GM12878 (cell line): ENCODE results near the gene TRIM67. TPM values are rescaled to one million over a fixed set of nuclear protein-coding genes. Genes with fewer than 3 reads are reported as not detected.
"Not testable (repeated sequence)": the region's sequence is repeated elsewhere in the genome, so short reads cannot be mapped to it uniquely, and the experiment has no call there.

Experiments
- ATAC-seq: fragments of 200-7000 bp; cut with Tn5 transposase; 3 replicates; pipeline ENCODE4 v1.9.1; 2020; ENCODE audit warnings: mild to moderate bottlenecking, moderate library complexity
- BruUV-seq: library from RNA; stranded (reverse); fragments of 400-500 nt; replicated peaks from 2 replicates; lab custom pipeline; 2021; lab: Mats Ljungman, UMichigan
- CTCF ChIA-PET: fragments of 300-600 bp; sonication (Branson Sonifier 250); formaldehyde crosslinking; extraction: SDS; loops from one replicate; lab custom pipeline; 2021; ENCODE audit warnings: inconsistent platforms; lab: Yijun Ruan, JAX
- POLR2A ChIA-PET: fragments of 350-600 bp; formaldehyde crosslinking; extraction: SDS; loops from one replicate; lab custom pipeline; 2021; ENCODE audit warnings: inconsistent platforms; lab: Charles Lee
- RAD21 ChIA-PET: fragments of 300-600 bp; sonication (Branson Sonifier 250); formaldehyde crosslinking; loops from one replicate; lab custom pipeline; 2023; ENCODE audit warnings: antibody characterized with exemption; ENCODE audit not compliant: unreplicated experiment; lab: Charles Lee
- SMC1A ChIA-PET: fragments of 300-600 bp; sonication (Branson Sonifier 250); formaldehyde crosslinking; loops from one replicate; lab custom pipeline; 2023; ENCODE audit not compliant: unreplicated experiment, uncharacterized antibody; lab: Charles Lee
- DNase-seq: peaks from one replicate; pipeline ENCODE4 v3.0.0-alpha.2; 2011; ENCODE audit warnings: low read depth, low spot score
- FAIRE-seq: peaks from 3 replicates; lab custom pipeline; 2011; peaks lifted over from hg19 to GRCh38; lab: Jason Lieb, UNC
- H2AFZ ChIP-seq: 2 replicates; pipeline ENCODE4 v1.6.0; 2011; ENCODE audit warnings: low read depth, low read length, control low read depth; ENCODE audit not compliant: control insufficient read depth
- H3K27ac ChIP-seq: 2 replicates; pipeline ENCODE4 v1.5.1; 2011; ENCODE audit warnings: control low read depth; ENCODE audit not compliant: control insufficient read depth, insufficient read depth
- H3K27me3 ChIP-seq, 2 experiments: replicated peaks in 1 of 2; 2 replicates each; pipeline versions ENCODE4 v1.6.0 to v1.6.1; 2011; ENCODE audit warnings: low read length in 1 of 2; ENCODE audit not compliant: control insufficient read depth in 2 of 2, insufficient read depth in 2 of 2
- H3K36me3 ChIP-seq, 2 experiments: 2 replicates each; pipeline ENCODE4 v1.5.1; 2011; ENCODE audit warnings: low read length in 1 of 2; ENCODE audit not compliant: control insufficient read depth in 2 of 2, insufficient read depth in 2 of 2
- H3K4me1 ChIP-seq: 2 replicates; pipeline ENCODE4 v1.6.1; 2011; ENCODE audit warnings: mild to moderate bottlenecking, low read length, moderate library complexity, mixed read lengths; ENCODE audit not compliant: control insufficient read depth, insufficient read depth
- H3K4me2 ChIP-seq: 2 replicates; pipeline ENCODE4 v1.6.0; 2011; ENCODE audit warnings: control low read depth; ENCODE audit not compliant: control insufficient read depth, insufficient read depth
- H3K4me3 ChIP-seq: fragments of 200-600 bp; sonication (generic); 2 replicates; pipeline ENCODE4 v1.5.1; 2016
- H3K79me2 ChIP-seq: 2 replicates; pipeline ENCODE4 v1.6.0; 2011; ENCODE audit warnings: low read length; ENCODE audit not compliant: control insufficient read depth, insufficient read depth
- H3K9ac ChIP-seq: 2 replicates; pipeline ENCODE4 v1.8.0; 2011; ENCODE audit warnings: low read length, control low read depth, mixed read lengths; ENCODE audit not compliant: control insufficient read depth, insufficient read depth
- H3K9me3 ChIP-seq: replicated peaks from 3 replicates; pipeline ENCODE4 v1.5.1; 2011; ENCODE audit warnings: mild to moderate bottlenecking, low read length; ENCODE audit not compliant: control insufficient read depth, insufficient read depth
- H4K20me1 ChIP-seq: 2 replicates; pipeline ENCODE4 v1.6.0; 2011; ENCODE audit not compliant: control insufficient read depth, insufficient read depth
- BCL11A ChIP-seq: IDR thresholded peaks from 2 replicates; pipeline ENCODE4 v1.6.1; 2011; ENCODE audit warnings: low read depth, low read length
- CHD1 ChIP-seq: IDR thresholded peaks from 2 replicates; pipeline ENCODE4 v1.6.1; 2012; ENCODE audit warnings: low read depth, low read length, improper control_type of control experiment
- CREB1 ChIP-seq: IDR thresholded peaks from 2 replicates; pipeline ENCODE4 v1.6.1; 2012; ENCODE audit warnings: low read depth, mild to moderate bottlenecking, inconsistent platforms
- EGR1 ChIP-seq, 2 experiments: IDR thresholded peaks; 1 replicate in 1 of 2; 2 replicates in 1 of 2; pipeline ENCODE4 v1.6.1; 2011 to 2012; ENCODE audit warnings: low read depth in 2 of 2, low read length in 2 of 2, borderline replicate concordance in 1 of 2, mild to moderate bottlenecking in 1 of 2, moderate library complexity in 1 of 2
- FOS ChIP-seq: IDR thresholded peaks from 3 replicates; pipeline ENCODE4 v1.6.1; 2011; ENCODE audit warnings: borderline replicate concordance; ENCODE audit not compliant: insufficient read length; ENCODE audit errors: extremely low read depth
- IKZF1 ChIP-seq: fragments of 450-650 bp; conservative IDR thresholded peaks from 2 replicates; pipeline ENCODE4 v1.6.1; 2017; ENCODE audit warnings: antibody characterized with exemption, mild to moderate bottlenecking
- IKZF2 ChIP-seq, 2 experiments: fragments of 450-650 bp; IDR thresholded peaks; 2 replicates each; pipeline ENCODE4 v1.6.1; 2017; ENCODE audit warnings: mild to moderate bottlenecking in 2 of 2, moderate library complexity in 2 of 2
- LARP7 ChIP-seq: fragments of 450-650 bp; IDR thresholded peaks from 2 replicates; pipeline ENCODE4 v1.6.1; 2017; ENCODE audit warnings: mild to moderate bottlenecking
- POLR2A ChIP-seq: IDR thresholded peaks from 2 replicates; pipeline ENCODE4 v1.6.1; 2011; ENCODE audit warnings: low read depth, mild to moderate bottlenecking, low read length
- SIX5 ChIP-seq: IDR thresholded peaks from 2 replicates; pipeline ENCODE4 v1.6.1; 2011; ENCODE audit warnings: mild to moderate bottlenecking, low read depth, low read length, moderate library complexity; ENCODE audit not compliant: severe bottlenecking
- SRF ChIP-seq, 2 experiments: IDR thresholded peaks; 2 replicates each; pipeline ENCODE4 v1.6.1; 2011; ENCODE audit warnings: low read depth in 2 of 2, low read length in 2 of 2, mild to moderate bottlenecking in 1 of 2, moderate library complexity in 1 of 2
- TCF12 ChIP-seq: IDR thresholded peaks from 2 replicates; pipeline ENCODE4 v1.6.1; 2011; ENCODE audit warnings: low read depth, mild to moderate bottlenecking, low read length
- TCF7 ChIP-seq: IDR thresholded peaks from 2 replicates; pipeline ENCODE4 v1.6.1; 2014; ENCODE audit warnings: antibody characterized with exemption, borderline replicate concordance
- ZNF274 ChIP-seq: IDR thresholded peaks from one replicate; pipeline ENCODE4 v1.8.0; 2011; ENCODE audit not compliant: insufficient read length, insufficient read depth
- ZNF384 ChIP-seq: IDR thresholded peaks from 2 replicates; pipeline ENCODE4 v1.6.1; 2012; ENCODE audit warnings: low read depth, mild to moderate bottlenecking, low read length, improper control_type of control experiment, borderline replicate concordance
- WGBS: methylation state at CpG from one replicate; pipeline ENCODE4 v1.1.6; 2016; ENCODE audit warnings: low lambda C conversion rate; ENCODE audit not compliant: insufficient replicate concordance, insufficient coverage; ENCODE audit errors: missing lambda C conversion rate; 5-methylcytosine and 5-hydroxymethylcytosine counted together
- in situ Hi-C: fragments of 300-500 bp; cut with MboI; formaldehyde crosslinking; loops from 9 replicates; pipeline ENCODE4 v1.14.3; 2018; ENCODE audit warnings: mixed read lengths
- intact Hi-C: fragments of 100-400 bp; cut with micrococcal nuclease; formaldehyde crosslinking; loops from one replicate; pipeline ENCODE4 v1.14.2; 2022; ENCODE audit not compliant: unreplicated experiment
- polyA plus RNA-seq, 11 experiments: library from polyadenylated mRNA; depleted of rRNA in 4 of 11; unstranded in 6 of 11; stranded (reverse) in 5 of 11; fragments of >200 nt; fragmentation: Nextera tagmentation in 4 of 11; fragmentation: Illumina TruSeq in 1 of 11; extraction: Ambion mirVana in 4 of 11; extraction: Trizol in 1 of 11; gene quantifications; 1 replicate in 1 of 11; 2 replicates in 10 of 11; pipeline versions ENCODE4 v1.2.1 to v1.2.3, GENCODE V29; 2011 to 2016; ENCODE audit warnings: inconsistent platforms in 2 of 11, missing spikeins in 2 of 11, low read depth in 1 of 11
- total RNA-seq, 4 experiments: library from RNA; depleted of rRNA in 3 of 4; stranded (reverse); fragments of >200 nt in 3 of 4; fragmentation: Illumina TruSeq in 1 of 4; extraction: Trizol in 1 of 4; gene quantifications; 2 replicates each; pipeline versions ENCODE4 v1.2.1 to v1.2.3, GENCODE V29; 2013 to 2021
- TF ChIP-seq, protein P1 (sequence below): IDR thresholded peaks from 2 replicates; pipeline ENCODE4 v1.6.1; 2012; ENCODE audit warnings: low read depth, low read length, improper control_type of control experiment

Gene TRIM67
- total and polyA plus RNA-seq, 10 of the 15 experiments (the other 5 are each of a cell fraction or from before 2014, with no cell fraction given): under 0.01 to 0.01 TPM; not detected in 8

DNA sequence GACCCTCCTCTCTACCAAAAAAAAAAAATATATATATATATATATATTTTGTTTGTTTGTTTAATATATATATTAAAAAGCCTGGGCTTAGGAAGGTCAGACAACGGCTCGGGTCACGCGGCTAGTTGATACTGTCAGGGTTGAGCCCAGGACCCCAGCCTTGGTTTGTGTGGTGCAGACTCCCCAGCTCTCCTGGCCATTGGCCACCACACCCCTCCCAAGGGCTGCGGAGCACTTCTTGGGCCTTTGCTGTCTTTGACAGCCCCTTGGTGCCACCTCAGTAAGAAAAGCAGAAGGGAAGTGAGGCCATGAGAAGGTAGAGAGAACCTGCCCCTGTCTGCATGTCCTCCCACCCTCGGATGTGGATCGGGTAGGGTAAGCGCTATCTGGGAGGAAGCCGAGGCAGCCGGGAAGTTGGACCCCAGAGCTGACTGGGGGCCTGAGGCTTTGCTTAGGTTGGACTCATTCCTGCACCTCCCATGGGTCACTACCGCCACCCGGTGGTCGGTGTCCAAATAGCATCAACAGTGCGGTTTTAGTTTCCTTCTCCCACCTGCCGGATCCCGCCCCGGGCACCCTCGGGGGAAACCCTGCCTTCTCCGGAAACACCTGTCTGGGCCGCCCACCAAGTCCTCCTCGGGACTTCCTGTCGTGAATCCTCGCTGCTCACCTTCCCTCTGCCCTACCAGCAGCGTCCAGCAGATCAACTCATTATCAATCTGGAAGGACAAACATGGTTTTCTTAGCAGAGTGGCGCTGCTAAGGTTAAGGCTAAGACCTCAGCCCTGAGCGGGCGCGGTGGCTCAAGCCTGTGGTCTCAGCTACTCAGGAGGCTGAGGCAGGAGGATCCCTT is 49.4 kb downstream of the TRIM67 start (continued):
- TF ChIP-seq ZNF384: no peak
- TF ChIP-seq FOS: no peak
- no peak for TF ChIP-seq SIX5
- no peak for TF ChIP-seq TCF7
- 0 out of 2 replicates have a peak, but pooled peaks have one; percentile 39 for TF ChIP-seq POLR2A
- no peak for TF ChIP-seq CREB1
- peak in 1 of 2 experiments; percentile 58; a peak in 2 of 3 replicates for TF ChIP-seq EGR1 (IDR thresholded peaks at IDR 0.05; ENCODE audit: borderline replicate concordance in 1 of 2, low read depth in 2 of 2, low read length in 2 of 2)
- TF ChIP-seq IKZF1: peak; percentile 85
- TF ChIP-seq CHD1: no peak
- peak; percentile 99 for TF ChIP-seq TCF12
- TF ChIP-seq IKZF2 (IDR thresholded peaks at IDR 0.05): peak; percentile 69 to 73; a peak in 3 of 4 replicates
- peak in 1 of 2 experiments; percentile 69; a peak in 2 of 4 replicates for TF ChIP-seq SRF (IDR thresholded peaks at IDR 0.05; ENCODE audit: low read depth in 2 of 2, low read length in 2 of 2)
- no peak for TF ChIP-seq ZNF274
- TF ChIP-seq LARP7: no peak
- TF ChIP-seq, protein P1, sequence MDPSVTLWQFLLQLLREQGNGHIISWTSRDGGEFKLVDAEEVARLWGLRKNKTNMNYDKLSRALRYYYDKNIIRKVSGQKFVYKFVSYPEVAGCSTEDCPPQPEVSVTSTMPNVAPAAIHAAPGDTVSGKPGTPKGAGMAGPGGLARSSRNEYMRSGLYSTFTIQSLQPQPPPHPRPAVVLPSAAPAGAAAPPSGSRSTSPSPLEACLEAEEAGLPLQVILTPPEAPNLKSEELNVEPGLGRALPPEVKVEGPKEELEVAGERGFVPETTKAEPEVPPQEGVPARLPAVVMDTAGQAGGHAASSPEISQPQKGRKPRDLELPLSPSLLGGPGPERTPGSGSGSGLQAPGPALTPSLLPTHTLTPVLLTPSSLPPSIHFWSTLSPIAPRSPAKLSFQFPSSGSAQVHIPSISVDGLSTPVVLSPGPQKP: peak; percentile 80
- TF ChIP-seq BCL11A: peak; percentile 67; the same call in 1 of the 2 replicates

DNA sequence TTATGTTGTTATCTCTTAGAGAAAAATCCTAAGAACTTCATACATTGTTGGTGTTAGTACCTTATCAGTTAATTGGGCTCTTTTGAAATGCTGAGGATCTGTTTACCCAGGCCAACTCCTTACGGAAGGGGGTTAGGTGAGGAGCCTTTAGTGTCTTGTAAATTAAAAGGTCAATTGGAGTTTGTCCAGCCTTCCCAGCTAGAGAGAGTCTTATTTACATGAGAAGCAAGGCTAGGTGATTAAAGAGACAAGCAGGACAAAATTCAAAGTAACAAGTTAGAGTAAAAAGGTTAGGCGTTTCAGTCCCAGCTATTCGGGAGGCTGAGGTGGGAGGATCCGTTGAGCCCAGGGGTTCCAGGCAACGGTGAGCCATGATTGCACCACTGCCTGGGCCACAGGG is 50.4 kb downstream of the TRIM67 start:
- H3K4me2 ChIP-seq, RAD21 ChIA-PET, H2AFZ ChIP-seq, BruUV-seq, H3K79me2 ChIP-seq, H3K27ac ChIP-seq, FAIRE-seq, POLR2A ChIA-PET, H3K9me3 ChIP-seq, H3K27me3 ChIP-seq, H3K36me3 ChIP-seq, ATAC-seq, H3K9ac ChIP-seq, H4K20me1 ChIP-seq, DNase-seq, H3K4me3 ChIP-seq, SMC1A ChIA-PET: not testable (repeated sequence)
- peaks cover 12% of the 10 kb centered on the region for H3K4me1 ChIP-seq
- 85% methylated on average over 5 of the region's 5 CpGs for WGBS
- in situ Hi-C loops (loop anchor here (5.0 to 10.0 kb wide), 2 partner anchors 290 to 578 kb away; no protein-coding TSS in a partner anchor), intact Hi-C loops (loop anchor here (5.0 kb wide), 1 partner anchor 235 kb away; the partner anchor contains the start of genes ARV1 and TTC13)
- CTCF ChIA-PET: interaction anchor here (0.6 to 3.8 kb wide), 9 partner anchors 10 to 417 kb away, joined by 3 to 30 read pairs (median 3); partner anchors contain the start of genes ARV1 and TTC13
